ENCODE data around the gene RBBP4.
A peak's percentile ranks its signal among the peaks of the same experiment; 100 is the strongest.
"Not testable (repeated sequence)": the region's sequence is repeated elsewhere in the genome, so short reads cannot be mapped to it uniquely, and the experiment has no call there.

Gene RBBP4

DNA sequence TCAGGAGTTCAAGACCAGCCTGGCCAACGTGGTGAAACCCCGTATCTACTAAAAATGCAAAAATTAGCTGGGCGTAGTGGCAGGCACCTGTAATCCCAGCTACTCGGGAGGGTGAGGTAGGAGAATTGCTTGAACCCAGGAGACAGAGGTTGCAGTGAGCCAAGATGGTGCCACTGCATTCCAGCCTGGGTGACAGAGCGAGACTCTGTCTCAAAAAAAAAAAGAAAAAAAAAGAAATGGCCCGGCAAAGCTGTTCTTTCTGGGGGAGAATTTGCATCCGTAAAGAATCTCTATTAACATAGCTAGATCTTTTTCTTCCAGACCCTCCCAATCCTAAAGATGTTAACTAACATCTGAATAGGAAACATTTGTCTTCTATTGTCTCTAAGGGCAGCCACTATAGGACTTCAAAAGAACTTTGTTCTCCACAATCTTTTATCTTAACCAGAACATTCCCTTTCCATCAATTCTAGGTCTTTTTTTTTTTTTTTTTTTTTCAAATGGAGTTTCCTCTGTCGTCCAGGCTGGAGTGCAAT, 8.6 kb upstream of the RBBP4 start:
- DNase-seq = not testable (repeated sequence)

DNA sequence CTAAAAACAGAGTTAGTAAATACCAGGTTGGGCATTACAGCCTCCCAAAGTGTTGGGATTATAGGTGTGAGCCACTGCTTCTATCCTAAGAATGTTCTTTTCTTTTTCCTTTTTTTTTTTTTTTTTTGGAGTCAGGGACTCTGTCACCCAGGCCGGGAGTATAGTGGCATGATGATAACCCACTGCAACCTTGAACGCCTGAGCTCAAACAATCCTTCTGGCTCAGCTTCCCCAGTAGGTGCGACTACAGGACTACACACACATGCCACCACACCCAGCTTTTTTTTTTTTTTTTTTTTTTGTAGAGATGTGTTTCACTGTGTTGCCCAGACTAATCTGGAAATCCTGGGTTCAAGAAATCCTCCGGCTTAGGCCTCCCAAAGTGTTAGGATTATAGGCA, 6.6 kb upstream of the RBBP4 start:
- DNase-seq = no peak

DNA sequence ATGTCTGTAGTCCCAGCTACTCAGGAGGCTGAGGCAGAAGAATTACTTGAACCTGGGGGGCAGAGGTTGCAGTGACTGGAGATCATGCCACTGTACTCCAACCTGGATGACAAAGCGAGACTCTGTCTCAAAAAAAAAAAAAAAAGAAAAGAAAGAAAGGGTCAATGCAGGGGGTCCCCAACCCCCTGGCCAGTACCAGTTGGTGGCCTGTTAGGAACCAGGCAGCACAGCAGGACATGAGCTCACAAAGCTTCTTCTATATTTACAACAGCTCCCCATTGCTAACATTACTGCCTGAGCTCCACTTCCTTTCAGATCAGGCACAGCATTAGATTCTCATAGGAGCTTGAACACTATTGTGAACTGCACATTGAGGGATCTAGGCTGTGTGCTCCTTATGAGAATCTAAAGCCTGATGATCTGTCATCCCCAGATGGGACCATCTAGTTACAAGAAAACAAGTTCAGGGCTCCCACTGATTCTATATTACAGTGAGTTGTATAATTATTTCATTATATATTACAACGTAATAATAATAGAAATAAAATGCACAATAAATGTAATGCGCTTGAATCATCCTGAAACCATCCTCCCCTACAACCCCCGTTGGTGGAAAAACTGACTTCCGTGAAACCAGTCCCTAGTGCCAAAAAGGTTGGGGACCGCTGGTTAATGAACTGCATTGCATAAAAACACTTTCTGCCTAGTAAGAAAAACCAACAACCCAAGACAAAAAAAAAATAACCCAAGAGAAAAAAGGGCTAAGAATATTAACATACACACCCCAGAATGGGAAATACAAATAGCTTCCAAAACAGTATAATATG, 3.5 kb upstream of the RBBP4 start:
- peak; percentile 53 for DNase-seq

DNA sequence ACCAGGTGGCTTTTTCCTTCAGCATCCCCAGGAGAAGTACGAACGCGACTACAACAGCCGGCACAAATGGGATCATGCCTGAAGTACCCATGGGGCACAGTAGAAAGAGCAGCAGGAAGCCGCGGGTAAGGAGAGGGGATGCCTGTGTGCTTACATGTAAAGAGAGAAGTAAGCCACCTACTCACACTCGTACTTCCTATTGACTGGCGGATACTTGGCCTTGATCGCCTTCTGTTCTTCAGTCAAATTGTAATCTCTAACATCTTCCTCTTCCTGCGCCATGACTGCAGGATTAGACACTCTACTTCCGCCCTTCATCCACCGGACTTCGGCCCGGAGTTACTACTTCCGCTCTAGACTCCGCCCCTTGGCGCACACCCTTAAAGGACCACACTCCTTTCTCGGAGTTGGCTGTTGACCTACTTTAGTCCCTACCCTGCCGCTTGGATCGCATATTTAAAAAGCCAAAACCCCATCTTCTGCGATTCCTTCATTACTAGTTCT, 708 bp upstream of the RBBP4 start, which contains the start of gene ZBTB8OS:
TSS of gene ZBTB8OS (minus strand) at position 303 of the 504 bp plus-strand sequence. CDS start at position 282, 21 bp downstream.
- peak; percentile 91 for DNase-seq

DNA sequence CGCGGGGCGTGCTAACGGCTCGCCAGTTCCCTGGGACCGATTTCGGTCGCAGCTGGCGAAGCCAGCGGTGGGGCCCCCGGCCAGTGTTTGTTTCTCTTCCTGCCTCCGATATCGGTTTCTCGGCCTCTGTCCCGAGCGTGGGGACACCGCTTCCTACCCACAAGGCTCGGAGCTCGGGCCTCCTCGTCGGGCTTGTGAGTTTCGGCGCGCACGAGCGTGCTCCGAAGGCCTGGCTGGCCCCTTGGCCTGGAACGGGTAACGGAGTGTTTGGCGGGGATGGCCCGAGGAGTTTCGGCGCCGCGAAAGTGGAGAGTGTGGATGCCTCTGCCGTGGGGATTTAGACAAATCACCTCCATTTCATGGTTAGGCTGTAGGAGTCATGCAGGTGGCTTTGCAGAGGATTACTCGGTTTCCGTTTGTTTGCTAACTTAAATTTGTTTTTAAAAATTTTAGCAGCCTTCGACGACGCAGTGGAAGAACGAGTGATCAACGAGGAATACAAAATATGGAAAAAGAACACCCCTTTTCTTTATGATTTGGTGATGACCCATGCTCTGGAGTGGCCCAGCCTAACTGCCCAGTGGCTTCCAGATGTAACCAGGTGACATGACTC, 559 bp downstream of the RBBP4 start:
- no peak for DNase-seq

DNA sequence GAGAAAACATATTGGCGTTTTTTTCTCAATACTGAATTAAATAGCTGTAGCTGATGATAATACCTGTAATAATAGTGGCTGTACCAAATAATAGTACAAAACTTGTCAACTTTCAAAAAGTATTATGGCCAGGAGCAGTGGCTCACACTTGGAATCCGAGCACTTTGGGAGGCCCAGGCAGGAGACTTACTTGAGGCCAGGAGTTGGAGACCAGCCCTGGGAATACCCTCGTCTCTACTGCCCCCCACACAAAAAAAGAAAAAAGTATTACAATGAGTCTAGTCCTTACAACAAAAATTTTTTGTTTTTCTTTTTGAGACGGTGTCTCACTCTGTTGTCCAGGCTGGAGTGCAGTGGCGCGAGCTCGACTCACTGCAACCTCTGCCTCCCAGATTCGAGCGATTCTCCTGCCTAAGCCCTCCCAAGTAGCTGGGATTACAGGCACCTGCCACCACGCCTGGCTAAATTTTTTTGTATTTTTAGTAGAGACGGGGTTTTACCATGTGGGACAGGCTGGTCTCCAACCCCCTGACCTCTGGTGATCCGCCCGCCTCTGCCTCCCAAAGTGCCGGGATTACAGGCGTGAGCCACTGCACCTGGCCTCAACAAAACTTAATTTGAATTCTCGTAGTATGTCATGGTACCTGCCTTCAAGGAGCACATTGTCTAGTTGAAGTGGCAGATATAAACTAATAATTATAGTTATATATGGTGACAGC, 1.4 kb downstream of the RBBP4 start:
- DNase-seq = no peak

DNA sequence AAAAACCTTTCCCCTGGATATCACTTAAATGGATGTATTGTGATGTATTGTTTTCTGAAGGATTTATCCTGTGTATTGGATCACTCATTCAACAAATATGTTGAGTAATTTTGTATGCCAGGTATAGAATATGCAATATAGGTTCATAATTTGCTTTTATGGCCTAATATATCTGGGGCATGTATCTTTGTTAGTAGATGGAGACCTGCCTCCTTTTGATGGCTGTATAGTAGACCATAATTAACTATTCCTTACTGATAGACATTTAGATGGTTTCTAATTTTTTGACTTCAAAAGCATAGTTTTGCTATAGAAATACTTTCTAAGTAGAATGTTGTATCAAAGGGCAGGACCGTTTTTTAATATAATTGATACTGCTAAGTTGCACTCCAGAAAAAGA, 8.6 kb downstream of the RBBP4 start:
- no peak for DNase-seq

DNA sequence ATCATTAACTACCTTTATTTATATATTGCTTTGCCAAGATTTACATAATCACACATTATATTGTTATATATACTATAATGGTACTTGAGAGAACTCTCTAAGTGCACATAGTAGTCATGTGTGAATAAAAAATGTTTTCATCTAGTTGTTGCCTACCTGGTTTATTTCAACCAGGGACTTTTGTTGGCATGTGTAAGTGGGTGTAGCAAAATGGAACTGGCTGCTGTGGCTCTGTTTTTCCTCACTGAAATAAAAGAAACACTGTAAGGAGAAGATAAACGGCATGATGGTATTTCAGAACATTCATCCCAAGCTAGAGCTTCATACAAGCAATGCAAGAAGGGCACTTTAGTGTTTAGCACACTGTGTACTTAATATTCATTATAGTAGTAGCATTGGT, 14.9 kb downstream of the RBBP4 start:
- DNase-seq = no peak

DNA sequence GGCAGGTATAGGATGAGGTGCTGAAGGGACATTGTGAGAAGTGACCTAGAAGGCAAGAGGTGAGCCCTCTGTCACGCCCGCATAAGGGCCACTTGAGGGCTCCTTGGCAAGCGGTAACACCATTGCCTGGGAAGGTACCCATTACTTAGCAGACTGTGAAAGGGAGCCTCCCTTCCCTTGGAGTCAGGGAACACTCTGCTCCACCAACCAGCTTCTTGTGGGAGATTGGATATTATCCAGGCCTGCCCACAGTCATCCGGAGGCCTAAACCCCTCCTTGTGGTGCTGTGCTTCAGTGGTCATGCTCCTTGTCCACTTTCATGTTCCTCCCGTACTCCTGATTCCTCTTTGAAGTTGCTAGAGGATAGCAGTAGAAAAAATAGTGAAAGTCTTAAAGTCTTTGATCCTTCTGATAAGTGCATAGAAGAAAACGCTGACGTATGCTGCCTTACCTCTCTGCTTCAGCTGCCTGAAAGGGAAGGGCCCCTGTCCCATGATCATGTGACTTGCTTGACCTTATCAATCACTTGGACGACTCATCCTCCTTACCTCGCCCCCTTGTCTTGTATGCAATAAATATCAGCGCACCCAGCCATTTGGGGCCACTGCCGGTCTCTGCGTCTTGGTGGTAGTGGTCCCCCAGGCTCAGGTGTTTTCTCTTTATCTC, 16.0 kb downstream of the RBBP4 start:
- DNase-seq = no peak

DNA sequence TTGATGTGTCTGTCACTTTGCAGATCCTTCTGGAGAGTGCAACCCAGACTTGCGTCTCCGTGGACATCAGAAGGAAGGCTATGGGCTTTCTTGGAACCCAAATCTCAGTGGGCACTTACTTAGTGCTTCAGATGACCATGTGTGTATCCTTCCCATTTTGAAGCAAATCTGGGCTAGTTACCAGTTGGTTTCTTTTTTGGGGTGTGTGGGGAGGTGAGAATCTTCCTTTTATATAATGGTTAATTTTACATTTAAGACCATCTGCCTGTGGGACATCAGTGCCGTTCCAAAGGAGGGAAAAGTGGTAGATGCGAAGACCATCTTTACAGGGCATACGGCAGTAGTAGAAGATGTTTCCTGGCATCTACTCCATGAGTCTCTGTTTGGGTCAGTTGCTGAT, 17.7 kb downstream of the RBBP4 start:
- not testable (repeated sequence) for DNase-seq

DNA sequence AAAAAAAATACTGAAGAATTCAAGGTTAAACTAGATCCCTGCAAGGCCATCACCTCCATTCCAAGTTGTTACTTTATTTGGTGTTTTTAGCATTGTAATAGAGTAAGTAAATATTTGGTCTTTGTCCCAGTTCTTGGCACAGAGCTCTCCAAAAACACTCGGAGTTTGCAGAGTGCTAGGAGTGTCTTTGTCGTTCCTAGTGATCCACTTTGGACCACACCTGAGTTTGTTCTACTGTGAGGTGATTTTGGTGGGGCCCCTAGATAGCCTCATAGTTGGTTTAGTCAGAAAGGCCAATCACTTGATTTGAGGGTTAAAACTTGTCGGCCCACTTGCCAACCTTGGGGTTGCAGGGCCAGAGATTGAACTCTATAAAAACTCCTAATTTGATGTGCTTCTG, 25.9 kb downstream of the RBBP4 start:
- no peak for DNase-seq

DNA sequence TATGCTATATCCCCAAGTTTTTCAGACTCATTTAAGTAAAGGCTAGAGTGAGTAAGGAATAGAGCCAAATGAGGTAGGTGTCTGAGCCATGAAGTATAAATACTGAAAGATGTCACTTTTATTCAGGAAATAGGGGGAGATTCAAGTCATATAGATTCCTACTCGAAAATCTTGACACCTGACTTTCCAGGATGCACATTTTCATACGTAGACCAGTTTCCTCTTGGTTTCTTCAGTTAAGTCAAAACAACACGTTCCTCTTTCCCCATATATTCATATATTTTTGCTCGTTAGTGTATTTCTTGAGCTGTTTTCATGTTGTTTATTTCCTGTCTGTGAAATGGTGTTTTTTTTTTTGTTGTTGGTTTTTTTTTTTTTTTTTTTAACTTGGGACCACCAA, 29.0 kb downstream of the RBBP4 start:
- DNase-seq = not testable (repeated sequence)

DNA sequence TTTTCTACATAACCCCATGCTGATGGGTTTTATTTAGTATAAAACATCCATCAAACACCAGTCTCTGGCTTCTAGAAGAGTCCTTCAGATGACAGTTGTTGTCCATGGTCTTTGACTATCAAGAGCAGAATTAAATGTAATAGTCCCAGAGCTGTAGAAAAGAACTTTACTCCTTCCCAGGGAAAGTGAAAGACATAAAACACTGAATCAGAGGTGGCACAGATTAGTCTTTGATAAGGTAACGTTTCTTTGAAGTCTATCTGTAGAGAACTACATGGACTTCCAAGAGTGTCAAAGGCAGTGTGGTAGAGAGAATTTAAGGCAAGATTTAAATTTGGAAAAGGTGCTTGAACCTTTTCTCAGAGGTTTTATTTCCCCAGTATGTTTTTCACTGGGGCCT, 29.6 kb downstream of the RBBP4 start:
- no peak for DNase-seq

DNA sequence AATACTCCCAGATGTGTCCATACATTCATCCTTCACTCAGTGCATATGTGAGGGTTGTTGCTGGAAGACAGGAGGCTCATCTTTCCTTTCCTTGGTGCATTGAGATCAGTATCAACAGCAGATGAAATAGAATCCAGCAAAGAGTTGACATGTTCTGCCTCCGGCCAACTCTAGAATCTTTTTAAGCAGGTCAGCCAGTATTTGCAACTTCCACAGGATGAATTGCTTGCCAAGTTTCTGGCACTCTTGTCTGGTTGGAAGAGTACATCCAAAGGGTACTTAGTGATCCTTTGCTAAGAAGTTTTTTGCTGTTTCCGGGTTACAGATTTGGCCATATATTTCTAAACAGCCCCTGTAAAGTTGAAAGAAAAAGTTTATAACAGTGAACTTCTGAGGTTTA, 30.5 kb downstream of the RBBP4 start:
- no peak for DNase-seq

DNA sequence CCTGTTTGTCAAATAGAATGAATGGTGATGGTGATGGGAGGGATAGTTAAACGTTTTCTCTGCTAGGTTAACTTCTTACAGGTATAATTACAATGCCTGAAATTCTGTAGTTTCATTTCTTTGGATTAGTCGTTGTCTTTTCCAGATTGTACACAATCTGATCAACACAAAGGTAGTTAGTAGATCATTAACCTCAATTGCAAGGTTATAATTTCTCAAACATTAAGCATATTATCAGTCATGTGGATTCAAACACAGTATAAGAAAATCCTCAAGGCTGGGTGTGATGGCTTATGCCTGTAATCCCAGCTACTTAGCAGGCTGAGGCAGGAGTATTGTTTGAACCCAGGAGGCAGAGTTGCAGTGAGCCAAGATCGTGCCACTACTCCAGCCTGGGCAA, 31.0 kb downstream of the RBBP4 start:
- DNase-seq = no peak

DNA sequence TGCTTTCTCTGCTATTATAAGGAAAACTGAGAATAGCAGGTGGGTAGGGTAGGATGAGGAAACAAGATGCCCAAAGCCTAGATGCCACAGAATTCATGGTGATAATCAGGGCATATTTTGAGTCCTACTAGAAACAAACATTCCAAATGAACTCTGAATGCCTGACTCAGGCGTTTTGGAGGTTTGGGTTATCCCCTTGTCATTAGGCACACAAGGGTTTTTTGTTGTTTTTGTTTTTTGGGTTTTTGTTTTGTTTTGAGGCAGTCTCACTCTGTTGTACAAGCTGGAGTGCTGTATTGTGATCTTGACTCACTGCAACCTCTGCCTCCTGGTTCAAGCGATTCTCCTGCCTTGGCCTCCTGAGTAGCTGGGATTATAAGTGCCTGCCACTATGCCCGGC, 32.4 kb downstream of the RBBP4 start:
- no peak for DNase-seq

DNA sequence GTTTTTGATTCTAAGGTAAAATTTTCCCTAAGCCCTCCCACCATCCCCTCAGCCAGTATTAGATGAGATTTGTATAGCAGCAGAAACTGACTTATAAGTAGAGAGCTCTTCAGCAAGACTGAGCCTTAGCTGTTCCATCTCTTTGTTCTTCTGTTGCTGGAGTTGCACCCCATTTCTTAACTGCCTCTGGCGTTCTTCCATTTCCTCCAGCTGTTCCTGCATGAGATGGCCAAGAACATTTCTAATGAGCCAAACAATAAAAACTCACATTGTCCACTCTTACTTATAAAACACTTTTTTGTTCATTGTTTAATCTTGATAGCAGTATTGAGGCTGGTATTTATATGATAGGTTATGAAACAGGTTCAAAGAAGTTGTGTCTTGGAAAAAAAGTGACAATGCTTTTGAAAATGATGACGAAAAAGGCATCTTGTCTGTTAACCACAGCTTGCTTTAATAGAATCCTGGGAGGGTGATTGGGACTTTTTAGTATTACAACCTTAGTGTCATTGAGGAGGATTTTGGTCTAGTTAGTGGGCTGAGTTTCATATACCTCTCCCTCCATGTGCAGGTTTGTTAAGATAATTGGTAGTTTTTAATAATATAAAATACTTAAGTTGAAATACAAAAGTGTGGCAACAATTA, 33.3 kb downstream of the RBBP4 start:
- no peak for DNase-seq

DNA sequence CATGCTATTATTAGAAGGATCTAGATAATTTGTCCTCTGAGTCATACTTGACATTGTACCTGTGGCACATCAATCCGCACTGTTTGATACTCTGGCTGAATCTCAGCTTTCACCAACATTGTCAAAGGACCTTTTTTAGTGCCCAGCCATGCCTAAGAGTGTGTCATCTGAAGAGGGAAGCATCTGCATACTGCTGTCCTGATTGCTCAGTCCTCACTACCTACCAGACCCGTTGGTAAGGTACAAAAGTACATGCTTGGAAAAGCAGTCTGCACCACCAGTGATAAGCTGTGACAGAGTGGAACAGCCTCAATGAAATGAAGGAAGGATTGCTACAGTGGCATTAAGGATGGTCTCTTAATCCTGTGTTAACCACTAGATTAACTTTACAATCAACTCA, 34.5 kb downstream of the RBBP4 start:
- no peak for DNase-seq

DNA sequence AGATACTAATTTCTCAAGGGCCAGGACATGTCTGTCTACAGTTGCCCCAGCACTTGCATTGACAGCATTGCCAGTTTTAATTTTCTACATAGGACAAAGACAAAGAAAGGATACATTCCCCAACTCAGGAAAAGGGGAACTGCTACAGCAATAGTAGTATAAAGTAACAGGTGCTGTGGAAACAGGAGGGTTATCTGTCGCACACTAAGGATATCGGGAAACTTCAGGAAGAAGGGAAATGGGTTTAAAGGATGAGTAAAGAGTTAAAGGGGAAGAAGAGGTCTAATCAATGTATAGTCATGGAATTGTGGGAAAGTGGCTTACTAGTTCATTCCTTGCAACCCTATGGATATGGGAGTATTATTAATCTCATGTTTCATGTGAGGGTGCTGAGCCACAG, 35.4 kb downstream of the RBBP4 start:
- no peak for DNase-seq

DNA sequence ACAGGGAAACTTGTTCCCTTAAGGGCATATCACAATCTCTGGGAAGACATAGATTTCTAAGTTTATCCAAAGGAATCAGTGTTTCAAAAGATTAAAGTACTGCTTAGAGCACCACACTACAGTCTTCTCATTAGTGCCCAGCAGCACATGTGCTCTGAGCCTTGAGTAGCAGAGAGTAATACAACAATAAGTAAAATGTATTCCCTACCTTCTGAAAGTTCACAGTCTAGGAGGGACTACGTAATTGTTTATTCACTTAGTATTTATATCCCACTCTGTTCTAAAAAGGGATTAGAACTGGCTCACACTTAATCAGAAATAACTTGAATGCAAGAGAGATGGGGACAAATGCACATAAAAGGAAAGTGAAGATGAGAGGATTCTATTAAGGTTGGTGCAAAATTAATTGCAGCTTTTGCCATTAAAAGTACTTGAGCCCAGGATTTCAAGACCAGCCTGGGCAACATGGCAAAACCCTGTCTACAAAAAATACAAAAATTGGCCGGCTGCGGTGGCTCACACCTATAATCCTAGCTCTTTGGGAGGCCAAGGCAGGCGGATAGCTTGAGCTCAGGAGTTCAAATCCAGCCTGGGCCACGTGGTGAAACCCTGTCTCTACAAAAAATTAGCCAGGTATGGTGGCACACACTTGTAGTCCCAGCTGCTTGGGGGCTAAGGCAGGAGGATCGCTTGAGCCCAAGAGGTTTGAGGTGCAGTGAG, 42.6 kb downstream of the RBBP4 start:
- DNase-seq = no peak

DNA sequence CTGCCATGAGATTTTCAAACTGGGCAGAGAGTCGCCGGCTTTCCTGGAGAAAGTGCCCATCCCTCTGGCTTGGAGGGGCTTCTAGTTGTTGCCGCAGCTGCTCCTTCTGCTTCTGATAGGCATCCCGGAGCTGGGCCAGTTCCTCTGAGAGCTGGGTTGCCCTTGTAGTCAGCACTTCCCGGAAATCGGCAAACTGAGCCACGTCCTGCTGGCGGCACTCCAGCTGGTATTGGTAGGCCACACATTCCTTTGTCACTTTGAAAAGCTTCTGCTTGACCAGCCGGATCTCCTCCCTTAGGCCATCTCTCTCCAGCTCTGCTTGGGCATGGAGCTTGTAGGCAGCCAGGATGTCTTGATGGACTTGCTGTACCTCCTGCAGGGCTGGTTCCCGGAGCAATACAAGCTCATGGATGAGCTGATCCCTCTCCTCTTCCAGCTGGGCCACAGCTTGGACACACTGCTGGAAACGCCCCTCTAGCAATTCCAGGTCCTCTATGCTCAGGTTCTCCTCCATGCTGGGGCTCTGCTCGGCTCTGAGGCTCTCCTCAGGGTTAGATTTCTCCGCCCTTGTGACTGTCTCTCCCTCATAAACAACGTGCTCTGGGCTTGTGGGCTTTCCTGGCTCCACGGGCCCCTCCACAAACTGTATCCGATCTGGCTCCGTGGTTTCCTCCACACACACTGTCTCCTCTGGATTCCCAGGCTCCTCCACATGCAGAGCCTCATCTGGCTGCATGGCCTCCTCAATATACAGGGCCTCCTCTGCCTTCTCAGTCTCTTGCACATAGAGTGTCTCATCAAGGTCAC, 44.3 kb downstream of the RBBP4 start:
- DNase-seq = no peak
